ENCODE data around the gene CRYBG2.

- TF ChIP-seq CTCF (IDR thresholded peaks at IDR 0.05) (no peak), POLR2A (IDR thresholded peaks at IDR 0.05) (no peak)
Observed at GRCh38 chr1:26287811-26288210, 66.1 kb downstream of the CRYBG2 start.

All from testis (tissue), 2 donors.